IMR-90 (cell line): ENCODE measurements around the gene NUAK1. TPM values are rescaled to one million over a fixed set of nuclear protein-coding genes. Genes with fewer than 3 reads are reported as not detected.

ENCODE experiments used
- ATAC-seq: fragments of 200-7000 bp; cut with Tn5 transposase; 2 replicates; pipeline ENCODE4 v1.9.1; 2020; ENCODE audit warnings: low read depth, mild to moderate bottlenecking, moderate library complexity
- BruUV-seq: library from RNA; stranded (reverse); fragments of 400-500 nt; replicated peaks from 2 replicates; lab custom pipeline; 2021; lab: Mats Ljungman, UMichigan
- CTCF ChIA-PET: fragments of 300-600 bp; formaldehyde crosslinking; extraction: SDS; loops from one replicate; lab custom pipeline; 2021; ENCODE audit warnings: antibody characterized with exemption; lab: Yijun Ruan, JAX
- POLR2A ChIA-PET: fragments of 300-600 bp; sonication (Branson Sonifier 250); formaldehyde crosslinking; loops from one replicate; lab custom pipeline; 2022; ENCODE audit warnings: antibody characterized with exemption; ENCODE audit not compliant: unreplicated experiment; lab: Charles Lee
- DNase-seq: peaks from one replicate; pipeline ENCODE4 v3.0.0; 2013
- H2AFZ ChIP-seq: replicated peaks from 2 replicates; pipeline ENCODE3; 2013; ENCODE audit warnings: low read length, mild to moderate bottlenecking; ENCODE audit not compliant: poor library complexity
- H2AK5ac ChIP-seq: 2 replicates; pipeline ENCODE4 v1.6.1; 2013; ENCODE audit warnings: low read depth, low read length, inconsistent platforms
- H2AK9ac ChIP-seq: replicated peaks from 2 replicates; pipeline ENCODE3; 2013; ENCODE audit warnings: mild to moderate bottlenecking, low read depth, low read length, moderate library complexity; ENCODE audit not compliant: poor library complexity
- H2BK120ac ChIP-seq: 2 replicates; pipeline ENCODE4 v1.6.1; 2013; ENCODE audit warnings: low read depth, low read length, inconsistent platforms
- H2BK15ac ChIP-seq: 3 replicates; pipeline ENCODE4 v1.6.1; 2013; ENCODE audit warnings: low read depth, low read length, inconsistent platforms
- H2BK20ac ChIP-seq: 2 replicates; pipeline ENCODE4 v1.6.1; 2013; ENCODE audit warnings: low read depth, mild to moderate bottlenecking, inconsistent platforms, low read length, moderate library complexity
- H2BK5ac ChIP-seq: 2 replicates; pipeline ENCODE4 v1.6.1; 2013; ENCODE audit warnings: mild to moderate bottlenecking, low read depth, low read length, inconsistent platforms; ENCODE audit not compliant: poor library complexity, severe bottlenecking
- H3K14ac ChIP-seq: replicated peaks from 2 replicates; pipeline ENCODE4 v1.6.1; 2013; ENCODE audit warnings: low read depth, low read length, inconsistent platforms
- H3K18ac ChIP-seq: 2 replicates; pipeline ENCODE4 v1.6.1; 2013; ENCODE audit warnings: low read depth, low read length, control low read depth
- H3K23ac ChIP-seq: 2 replicates; pipeline ENCODE4 v1.6.1; 2013; ENCODE audit warnings: low read depth, low read length, inconsistent platforms
- H3K27ac ChIP-seq: 2 replicates; pipeline ENCODE4 v1.5.1; 2013; ENCODE audit warnings: mild to moderate bottlenecking, control low read depth, low read length; ENCODE audit not compliant: insufficient read depth
- H3K27me3 ChIP-seq: 2 replicates; pipeline ENCODE4 v1.6.1; 2013; ENCODE audit warnings: low read length; ENCODE audit not compliant: control insufficient read depth, insufficient read depth
- H3K36me3 ChIP-seq: 2 replicates; pipeline ENCODE4 v1.6.1; 2013; ENCODE audit warnings: low read length, mixed read lengths; ENCODE audit not compliant: control insufficient read depth, insufficient read depth
- H3K4ac ChIP-seq: 2 replicates; pipeline ENCODE4 v1.6.1; 2013; ENCODE audit warnings: low read depth, low read length, inconsistent platforms
- H3K4me1 ChIP-seq: 2 replicates; pipeline ENCODE4 v1.6.1; 2013; ENCODE audit warnings: low read length, mixed read lengths; ENCODE audit not compliant: control insufficient read depth, insufficient read depth
- H3K4me2 ChIP-seq: 2 replicates; pipeline ENCODE4 v1.6.1; 2013; ENCODE audit warnings: low read depth, mild to moderate bottlenecking, control low read depth, low read length, moderate library complexity
- H3K4me3 ChIP-seq: 2 replicates; pipeline ENCODE4 v1.5.1; 2013; ENCODE audit warnings: low read depth, mild to moderate bottlenecking, control low read depth, low read length, moderate library complexity; ENCODE audit not compliant: insufficient read depth
- H3K56ac ChIP-seq: 2 replicates; pipeline ENCODE4 v1.6.1; 2013; ENCODE audit warnings: low read length, inconsistent platforms; ENCODE audit not compliant: insufficient read depth; ENCODE audit errors: extremely low read depth
- H3K79me1 ChIP-seq, 2 experiments: 2 replicates each; pipeline ENCODE4 v1.6.1; 2013; ENCODE audit warnings: low read length in 2 of 2, inconsistent platforms in 1 of 2, low read depth in 1 of 2
- H3K9ac ChIP-seq: 2 replicates; pipeline ENCODE4 v1.6.1; 2013; ENCODE audit warnings: low read depth, low read length, control low read depth
- H3K9me1 ChIP-seq: 2 replicates; pipeline ENCODE4 v1.6.1; 2013; ENCODE audit warnings: low read length, inconsistent platforms; ENCODE audit not compliant: insufficient read depth
- H3K9me3 ChIP-seq: 2 replicates; pipeline ENCODE4 v1.6.1; 2013; ENCODE audit warnings: low read length; ENCODE audit not compliant: control insufficient read depth, insufficient read depth
- H4K20me1 ChIP-seq: 2 replicates; pipeline ENCODE4 v1.6.1; 2013; ENCODE audit warnings: low read length, inconsistent platforms; ENCODE audit not compliant: insufficient read depth
- H4K5ac ChIP-seq: 2 replicates; pipeline ENCODE4 v1.6.1; 2013; ENCODE audit warnings: mild to moderate bottlenecking, low read depth, low read length, control low read depth
- H4K8ac ChIP-seq, 2 experiments: 2 replicates each; pipeline ENCODE4 v1.6.1; 2013; ENCODE audit warnings: low read depth in 2 of 2, low read length in 2 of 2, control low read depth in 1 of 2, inconsistent platforms in 1 of 2
- H4K91ac ChIP-seq: 2 replicates; pipeline ENCODE4 v1.6.1; 2013; ENCODE audit warnings: low read depth, low read length, inconsistent platforms; ENCODE audit not compliant: insufficient read depth
- BHLHE40 ChIP-seq: fragments of 150-350 bp; IDR thresholded peaks from 2 replicates; pipeline ENCODE4 v1.6.1; 2016; ENCODE audit warnings: mild to moderate bottlenecking, low read depth, low read length
- CEBPB ChIP-seq: IDR thresholded peaks from 2 replicates; pipeline ENCODE4 v1.6.1; 2012; ENCODE audit warnings: low read depth, low read length, improper control_type of control experiment
- CHD1 ChIP-seq: IDR thresholded peaks from 2 replicates; pipeline ENCODE4 v1.6.1; 2012; ENCODE audit warnings: low read depth, low read length, improper control_type of control experiment
- CTCF ChIP-seq: conservative IDR thresholded peaks from 2 replicates; pipeline ENCODE4 v1.5.1; 2012; ENCODE audit warnings: mild to moderate bottlenecking, low read depth, low read length, improper control_type of control experiment
- ELK1 ChIP-seq: fragments of 150-350 bp; IDR thresholded peaks from 2 replicates; pipeline ENCODE4 v1.6.1; 2016; ENCODE audit warnings: low read depth, mild to moderate bottlenecking, low read length, moderate library complexity, borderline replicate concordance
- FOS ChIP-seq: fragments of 150-350 bp; IDR thresholded peaks from 2 replicates; pipeline ENCODE4 v1.6.1; 2016; ENCODE audit warnings: low read depth, low read length
- MAZ ChIP-seq: IDR thresholded peaks from 2 replicates; pipeline ENCODE4 v1.6.1; 2012; ENCODE audit warnings: low read depth, mild to moderate bottlenecking, low read length, improper control_type of control experiment, moderate library complexity, borderline replicate concordance
- NFE2L2 ChIP-seq: fragments of 150-350 bp; IDR thresholded peaks from 2 replicates; pipeline ENCODE4 v1.6.1; 2016; ENCODE audit warnings: low read depth, mild to moderate bottlenecking, low read length
- SMC3 ChIP-seq: fragments of 150-350 bp; IDR thresholded peaks from 2 replicates; pipeline ENCODE4 v1.6.1; 2016; ENCODE audit warnings: low read depth, mild to moderate bottlenecking, antibody characterized with exemption, low read length, moderate library complexity
- USF2 ChIP-seq: fragments of 150-350 bp; IDR thresholded peaks from 2 replicates; pipeline ENCODE4 v1.6.1; 2017; ENCODE audit warnings: mild to moderate bottlenecking, antibody characterized with exemption, low read length, low read depth
- WGBS, 2 experiments: methylation state at CpG; one replicate each; pipeline versions ENCODE4 v1.1.5 to v1.1.7; 2013; ENCODE audit warnings: missing lambda C conversion rate in 2 of 2; ENCODE audit not compliant: insufficient read length in 1 of 2; ENCODE audit errors: extremely low coverage in 2 of 2; 5-methylcytosine and 5-hydroxymethylcytosine counted together
- dilution Hi-C: fragments of 300-500 bp; cut with HindIII; formaldehyde crosslinking; loops from one replicate; pipeline ENCODE4 v1.14.3; 2018; ENCODE audit warnings: low sequenced_read_pairs; ENCODE audit not compliant: unreplicated experiment
- in situ Hi-C: fragments of 300-500 bp; cut with MboI; formaldehyde crosslinking; loops from 3 replicates; pipeline ENCODE4 v1.14.3; 2019; ENCODE audit warnings: low sequenced_read_pairs, inconsistent platforms, mixed read lengths
- intact Hi-C: fragments of 100-400 bp; cut with micrococcal nuclease; formaldehyde crosslinking; loops from 2 replicates; pipeline ENCODE4 v1.10.0; 2022
- polyA plus RNA-seq, 3 experiments: library from polyadenylated mRNA; depleted of rRNA; stranded (reverse); fragments of >200 nt; gene quantifications; 2 replicates each; pipeline ENCODE4 v1.2.3, GENCODE V29; 2012; ENCODE audit warnings: low replicate concordance in 1 of 3
- total RNA-seq: library from RNA; depleted of rRNA; stranded (reverse); fragments of >200 nt; gene quantifications from 2 replicates; pipeline ENCODE4 v1.2.3, GENCODE V29; 2012

The NUAK1 gene
- total and polyA plus RNA-seq, 2 of the 4 experiments (the other 2 are of a cell fraction) = 4.8 to 8.8 TPM

GRCh38 chr12:106183735-106184134, 45.0 kb upstream of the NUAK1 start:
- intact Hi-C loops (no loop called here), dilution Hi-C loops (no loop called here), in situ Hi-C loops (no loop called here)
- Histone ChIP-seq H3K4me1 (peaks cover 1% of the 10 kb centered on the region; the same call in 1 of the 2 replicates), H3K4me3 (no peak overlapping the region), H2BK20ac (no peak overlapping the region), H4K5ac (no peak overlapping the region), H2BK5ac (no peak overlapping the region), H3K36me3 (no peaks in the 10 kb centered on the region), H3K56ac (no peak overlapping the region), H3K79me1 (no peaks in the 10 kb centered on the region), H3K23ac (no peak overlapping the region), H4K8ac (no peak overlapping the region), H4K91ac (no peak overlapping the region), H3K4me2 (no peak overlapping the region), H3K9ac (no peak overlapping the region), H3K9me1 (no peaks in the 10 kb centered on the region), H3K9me3 (no peaks in the 10 kb centered on the region), H4K20me1 (no peaks in the 10 kb centered on the region), H3K27ac (no peak overlapping the region), H2AK5ac (no peak overlapping the region), H3K4ac (no peak overlapping the region), H2AK9ac (no peak overlapping the region), H3K14ac (no peak overlapping the region), H2AFZ (no peak overlapping the region), H3K27me3 (peaks cover 24% of the 10 kb centered on the region), H2BK15ac (no peak overlapping the region), H3K18ac (no peak overlapping the region), H2BK120ac (no peak overlapping the region)
- no CpG with 5 or more reads among the region's 4 CpGs for WGBS, 2 experiments
- ATAC-seq = no peak
- BruUV-seq = no TSS peak
- DNase-seq = no peak
- ChIA-PET POLR2A (no interaction called here), CTCF (no interaction called here)
- no peak for TF ChIP-seq USF2
- TF ChIP-seq SMC3 = no peak
- TF ChIP-seq NFE2L2 = no peak
- TF ChIP-seq CTCF = no peak
- no peak for TF ChIP-seq MAZ
- no peak for TF ChIP-seq ELK1
- TF ChIP-seq FOS = no peak
- no peak for TF ChIP-seq BHLHE40
- TF ChIP-seq CEBPB = no peak
- no peak for TF ChIP-seq CHD1
